Activated CD4-positive, alpha-beta memory T cell treated with anti-CD3 and anti-CD28 coated beads for 36 hours (primary cell): Measurements from ENCODE around the gene C1QTNF8. TPM values are rescaled to one million over a fixed set of nuclear protein-coding genes. Genes with fewer than 3 reads are reported as not detected.

Experiments
- CTCF ChIA-PET: fragments of 350-600 bp; sonication (Branson Sonifier 250); formaldehyde crosslinking; loops from one replicate; lab custom pipeline; 2021; ENCODE audit warnings: antibody characterized with exemption, inconsistent platforms; lab: Charles Lee
- POLR2A ChIA-PET: fragments of 350-600 bp; sonication (Branson Sonifier 250); formaldehyde crosslinking; loops from one replicate; lab custom pipeline; 2021; ENCODE audit warnings: antibody characterized with exemption; lab: Charles Lee
- DNase-seq: peaks from one replicate; pipeline ENCODE4 v3.0.0-alpha.2; 2020
- H3K27ac Mint-ChIP-seq: one replicate; pipeline ENCODE4 v1.8.0; 2021; ENCODE audit warnings: mixed read lengths
- H3K27me3 Mint-ChIP-seq: one replicate; pipeline ENCODE4 v1.8.0; 2021; ENCODE audit warnings: mixed read lengths
- H3K36me3 Mint-ChIP-seq: one replicate; pipeline ENCODE4 v1.8.0; 2021; ENCODE audit warnings: mixed read lengths
- H3K4me1 Mint-ChIP-seq: one replicate; pipeline ENCODE4 v1.8.0; 2021; ENCODE audit warnings: low read depth, mixed read lengths
- H3K4me3 Mint-ChIP-seq: one replicate; pipeline ENCODE4 v1.8.0; 2021; ENCODE audit warnings: mild to moderate bottlenecking, mixed read lengths
- H3K9me3 Mint-ChIP-seq: one replicate; pipeline ENCODE4 v1.8.0; 2021; ENCODE audit warnings: mixed read lengths
- intact Hi-C: fragments of 100-400 bp; cut with micrococcal nuclease; formaldehyde crosslinking; loops from one replicate; pipeline ENCODE4 v1.15.1; 2023
- total RNA-seq, 2 experiments: library from RNA; stranded (reverse); gene quantifications; one replicate each; pipeline ENCODE4 v1.2.3, GENCODE V29; 2021

Gene C1QTNF8
- total RNA-seq, 2 experiments from 2014 or later: not detected

DNA sequence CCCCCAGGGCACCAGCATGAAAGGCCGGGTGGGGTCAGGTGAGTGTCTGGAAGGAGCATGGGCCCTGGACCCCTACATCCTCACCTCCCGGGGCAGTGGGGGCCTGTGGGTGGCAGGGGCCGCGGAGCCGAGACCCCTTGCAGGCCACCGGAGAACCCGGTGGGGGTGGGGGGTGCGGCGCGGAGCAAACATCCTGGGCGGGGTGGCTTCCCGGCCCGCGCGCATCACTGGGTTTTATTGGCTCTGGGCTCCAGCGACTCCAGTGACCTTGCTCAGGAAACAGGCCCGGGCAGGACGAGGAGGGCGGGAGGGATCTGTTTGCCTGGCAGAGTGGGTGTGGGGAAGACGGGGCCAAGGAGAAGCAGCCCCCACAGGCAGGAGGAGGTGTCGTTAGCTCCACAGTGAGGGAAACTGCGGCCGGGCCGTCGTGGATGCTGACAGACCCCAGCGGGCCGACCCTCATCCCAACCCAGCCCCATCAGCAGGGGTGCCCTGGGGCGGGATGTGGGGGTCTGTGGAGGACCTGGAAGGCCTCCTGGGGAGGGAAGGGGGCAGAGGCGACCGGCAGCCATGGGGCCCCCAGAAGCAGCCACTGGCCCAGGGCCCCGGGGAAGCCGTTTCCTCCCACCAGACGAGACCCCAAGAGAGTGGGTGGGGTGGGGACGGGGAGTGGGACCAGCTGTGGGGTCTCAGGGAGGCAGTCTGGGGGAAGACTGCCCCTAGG lies 12.9 kb downstream of the C1QTNF8 start:
- no peak overlapping the region for H3K27ac Mint-ChIP-seq
- H3K27me3 Mint-ChIP-seq: peaks cover 23% of the 10 kb centered on the region
- DNase-seq: no peak
- peaks cover 5% of the 10 kb centered on the region for H3K36me3 Mint-ChIP-seq
- intact Hi-C loops: no loop called here
- CTCF ChIA-PET: no interaction called here
- POLR2A ChIA-PET: no interaction called here
- H3K4me1 Mint-ChIP-seq: no peaks in the 10 kb centered on the region
- peaks cover 14% of the 10 kb centered on the region for H3K9me3 Mint-ChIP-seq
- no peak overlapping the region for H3K4me3 Mint-ChIP-seq

DNA sequence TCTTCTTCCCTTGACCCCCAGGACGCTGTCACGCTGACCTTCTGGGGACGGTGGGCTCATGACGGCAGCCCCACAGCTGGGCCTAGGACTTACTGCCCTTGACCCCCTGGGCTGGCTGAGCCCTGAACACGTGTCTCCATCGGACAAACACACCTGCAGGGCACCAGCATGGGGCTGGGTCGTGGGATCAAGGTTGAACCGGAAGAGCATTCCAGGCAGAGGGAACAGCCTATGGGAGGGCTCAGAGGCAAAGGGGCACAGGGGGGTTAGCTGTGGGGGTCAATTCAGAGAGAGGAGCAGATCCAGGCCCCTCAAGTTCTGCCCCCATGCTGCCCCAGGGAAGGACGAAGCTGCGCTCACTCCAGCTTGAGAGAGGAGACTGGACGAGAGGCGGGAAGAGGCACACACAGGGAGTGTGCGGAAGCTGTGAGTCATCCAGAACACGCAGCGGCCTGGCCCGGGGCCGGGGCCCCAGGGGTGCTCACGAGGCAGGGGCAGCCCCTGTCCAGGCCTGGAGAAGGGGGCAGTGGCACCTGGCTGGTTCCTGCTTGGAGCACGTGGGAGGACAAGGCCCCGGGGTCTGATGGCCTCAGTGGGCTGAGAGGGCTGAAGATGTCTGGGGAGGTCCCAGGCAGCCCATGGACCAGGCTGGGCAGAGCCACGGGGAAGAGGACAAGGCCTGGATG lies 13.6 kb downstream of the C1QTNF8 start:
- Mint-ChIP-seq H3K27me3 (peaks cover 22% of the 10 kb centered on the region), H3K9me3 (peaks cover 14% of the 10 kb centered on the region), H3K4me3 (no peak overlapping the region), H3K27ac (no peak overlapping the region), H3K4me1 (no peaks in the 10 kb centered on the region), H3K36me3 (peaks cover 5% of the 10 kb centered on the region)
- no peak for DNase-seq
- CTCF ChIA-PET: no interaction called here
- POLR2A ChIA-PET: no interaction called here
- intact Hi-C loops: no loop called here

DNA sequence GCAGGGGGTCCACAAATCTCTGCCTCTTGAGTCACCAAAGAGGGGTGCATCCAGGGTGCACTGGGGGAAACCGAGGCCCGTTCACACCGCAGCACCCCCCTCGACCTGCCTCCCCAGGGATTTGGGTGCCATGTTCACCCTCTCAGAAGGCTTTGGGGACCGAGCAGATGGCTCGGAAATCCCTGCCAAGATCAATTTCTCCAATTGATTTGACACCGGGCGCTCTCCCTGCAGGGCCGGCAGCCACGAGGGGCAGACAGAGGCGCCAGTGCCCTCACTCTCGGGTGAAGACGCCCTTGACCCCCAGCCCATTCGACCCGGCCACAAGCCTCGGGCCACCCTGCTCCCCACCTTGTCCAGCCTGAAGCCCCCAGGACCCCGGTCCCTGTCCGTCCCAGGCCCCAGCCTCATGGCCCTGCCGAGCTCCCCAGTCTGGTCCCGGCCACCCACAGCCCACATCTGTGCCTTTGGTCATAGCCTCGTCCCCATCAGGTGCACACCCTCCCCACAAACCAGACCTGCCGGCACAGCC lies 14.2 kb downstream of the C1QTNF8 start:
- no peak for DNase-seq
- peaks cover 23% of the 10 kb centered on the region for H3K27me3 Mint-ChIP-seq
- intact Hi-C loops: no loop called here
- H3K9me3 Mint-ChIP-seq: peaks cover 14% of the 10 kb centered on the region
- no peak overlapping the region for H3K4me3 Mint-ChIP-seq
- ChIA-PET POLR2A (no interaction called here), CTCF (no interaction called here)
- H3K4me1 Mint-ChIP-seq: no peaks in the 10 kb centered on the region
- peaks cover 5% of the 10 kb centered on the region for H3K36me3 Mint-ChIP-seq
- H3K27ac Mint-ChIP-seq: no peak overlapping the region

DNA sequence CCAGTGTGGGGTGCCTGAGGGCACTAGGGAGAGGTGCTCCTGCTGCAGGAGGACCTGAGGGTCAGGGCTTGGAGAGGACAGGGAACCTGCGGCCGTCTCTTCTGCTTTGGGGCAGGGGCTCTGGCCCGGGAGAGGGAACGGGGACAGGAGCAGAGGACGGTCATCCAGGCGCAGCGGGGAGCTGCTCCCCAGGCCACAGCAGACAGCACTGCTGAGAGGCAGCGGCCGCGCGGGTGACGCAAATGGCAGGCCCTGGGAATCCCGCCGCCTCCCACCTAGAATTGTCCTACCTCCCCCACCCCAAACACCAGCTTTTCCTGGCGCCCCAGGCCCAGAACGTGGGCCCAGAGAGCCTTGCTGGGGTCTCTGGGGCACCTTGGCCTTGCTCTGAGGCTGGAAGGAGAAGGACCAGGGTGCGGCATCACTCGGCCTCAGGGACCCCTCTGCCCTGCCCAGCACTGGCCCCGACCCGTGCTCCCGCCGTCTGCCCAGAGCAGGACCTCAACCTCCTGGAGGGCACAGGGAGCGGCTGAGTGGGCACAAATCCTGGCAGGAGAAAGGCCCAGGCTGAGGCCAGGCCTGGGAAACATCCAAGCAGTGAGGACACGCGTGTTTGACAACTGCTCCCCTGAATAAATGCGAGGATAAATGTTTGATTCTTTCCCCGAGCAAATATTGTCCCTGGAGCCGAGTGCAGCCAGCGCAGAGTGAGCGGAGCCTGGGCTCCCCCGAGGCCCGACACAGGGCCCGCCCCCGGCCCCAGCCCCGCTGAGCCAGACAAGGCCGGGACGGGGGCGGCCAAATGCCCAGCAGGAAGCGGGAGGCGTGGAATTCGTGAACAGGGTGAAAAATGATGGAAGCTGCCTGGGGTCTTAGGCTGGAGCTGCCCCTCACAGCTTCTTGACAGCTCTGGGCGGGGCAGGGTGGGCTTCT lies 15.0 kb downstream of the C1QTNF8 start:
- ChIA-PET CTCF (no interaction called here), POLR2A (no interaction called here)
- intact Hi-C loops: no loop called here
- Mint-ChIP-seq H3K9me3 (peaks cover 14% of the 10 kb centered on the region), H3K27ac (no peak overlapping the region), H3K4me3 (no peak overlapping the region), H3K36me3 (peaks cover 5% of the 10 kb centered on the region), H3K27me3 (peaks cover 29% of the 10 kb centered on the region), H3K4me1 (no peaks in the 10 kb centered on the region)
- DNase-seq: no peak

DNA sequence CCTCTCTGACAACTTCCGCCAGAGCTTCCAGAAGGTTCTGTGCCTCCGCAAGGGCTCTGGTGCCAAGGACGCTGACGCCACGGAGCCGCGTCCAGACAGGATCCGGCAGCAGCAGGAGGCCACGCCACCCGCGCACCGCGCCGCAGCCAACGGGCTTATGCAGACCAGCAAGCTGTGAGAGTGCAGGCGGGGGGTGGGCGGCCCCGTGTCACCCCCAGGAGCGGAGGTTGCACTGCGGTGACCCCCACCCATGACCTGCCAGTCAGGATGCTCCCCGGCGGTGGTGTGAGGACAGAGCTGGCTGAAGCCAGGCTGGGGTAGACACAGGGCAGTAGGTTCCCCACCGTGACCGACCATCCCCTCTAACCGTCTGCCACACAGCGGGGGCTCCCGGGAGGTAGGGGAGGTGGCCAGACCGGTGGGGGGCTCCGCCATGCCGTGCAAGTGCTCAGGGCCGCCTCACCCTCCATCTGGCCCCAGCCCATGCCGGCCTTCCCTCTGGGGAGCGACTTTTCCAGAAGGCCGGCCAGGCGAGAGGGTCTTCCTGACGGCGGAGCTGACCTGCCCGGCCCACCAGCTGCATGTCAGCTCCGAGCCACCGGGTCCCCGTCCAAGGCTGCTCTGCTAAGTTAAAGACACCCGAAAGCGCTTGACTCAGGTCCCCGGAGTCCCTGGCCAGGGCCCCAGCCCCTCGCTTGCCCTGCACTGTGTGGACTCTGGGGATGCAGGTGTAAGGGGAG lies 16.1 kb downstream of the C1QTNF8 start:
- POLR2A ChIA-PET: no interaction called here
- no peak for DNase-seq
- Mint-ChIP-seq H3K27ac (no peak overlapping the region), H3K4me3 (no peak overlapping the region), H3K36me3 (no peaks in the 10 kb centered on the region), H3K4me1 (no peaks in the 10 kb centered on the region), H3K9me3 (peaks cover 5% of the 10 kb centered on the region), H3K27me3 (peaks cover 21% of the 10 kb centered on the region)
- CTCF ChIA-PET: no interaction called here
- intact Hi-C loops: no loop called here

DNA sequence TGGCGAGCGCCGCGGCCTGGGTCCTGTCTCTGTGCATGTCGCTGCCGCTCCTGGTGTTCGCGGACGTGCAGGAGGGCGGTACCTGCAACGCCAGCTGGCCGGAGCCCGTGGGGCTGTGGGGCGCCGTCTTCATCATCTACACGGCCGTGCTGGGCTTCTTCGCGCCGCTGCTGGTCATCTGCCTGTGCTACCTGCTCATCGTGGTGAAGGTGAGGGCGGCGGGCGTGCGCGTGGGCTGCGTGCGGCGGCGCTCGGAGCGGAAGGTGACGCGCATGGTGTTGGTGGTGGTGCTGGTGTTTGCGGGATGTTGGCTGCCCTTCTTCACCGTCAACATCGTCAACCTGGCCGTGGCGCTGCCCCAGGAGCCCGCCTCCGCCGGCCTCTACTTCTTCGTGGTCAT lies 16.7 kb downstream of the C1QTNF8 start:
- ChIA-PET CTCF (interaction anchor here (0.7 kb wide), 1 partner anchor 22 kb away, joined by 3 read pairs; no protein-coding TSS in a partner anchor), POLR2A (no interaction called here)
- DNase-seq: no peak
- H3K27me3 Mint-ChIP-seq: peaks cover 21% of the 10 kb centered on the region
- H3K9me3 Mint-ChIP-seq: no peaks in the 10 kb centered on the region
- no peak overlapping the region for H3K4me3 Mint-ChIP-seq
- intact Hi-C loops: no loop called here
- no peaks in the 10 kb centered on the region for H3K36me3 Mint-ChIP-seq
- no peak overlapping the region for H3K27ac Mint-ChIP-seq
- H3K4me1 Mint-ChIP-seq: no peaks in the 10 kb centered on the region

- POLR2A ChIA-PET: no interaction called here
- peaks cover 18% of the 10 kb centered on the region for H3K27me3 Mint-ChIP-seq
Observed at GRCh38 chr16:1078579-1079021, 17.4 kb downstream of the C1QTNF8 start.

DNA sequence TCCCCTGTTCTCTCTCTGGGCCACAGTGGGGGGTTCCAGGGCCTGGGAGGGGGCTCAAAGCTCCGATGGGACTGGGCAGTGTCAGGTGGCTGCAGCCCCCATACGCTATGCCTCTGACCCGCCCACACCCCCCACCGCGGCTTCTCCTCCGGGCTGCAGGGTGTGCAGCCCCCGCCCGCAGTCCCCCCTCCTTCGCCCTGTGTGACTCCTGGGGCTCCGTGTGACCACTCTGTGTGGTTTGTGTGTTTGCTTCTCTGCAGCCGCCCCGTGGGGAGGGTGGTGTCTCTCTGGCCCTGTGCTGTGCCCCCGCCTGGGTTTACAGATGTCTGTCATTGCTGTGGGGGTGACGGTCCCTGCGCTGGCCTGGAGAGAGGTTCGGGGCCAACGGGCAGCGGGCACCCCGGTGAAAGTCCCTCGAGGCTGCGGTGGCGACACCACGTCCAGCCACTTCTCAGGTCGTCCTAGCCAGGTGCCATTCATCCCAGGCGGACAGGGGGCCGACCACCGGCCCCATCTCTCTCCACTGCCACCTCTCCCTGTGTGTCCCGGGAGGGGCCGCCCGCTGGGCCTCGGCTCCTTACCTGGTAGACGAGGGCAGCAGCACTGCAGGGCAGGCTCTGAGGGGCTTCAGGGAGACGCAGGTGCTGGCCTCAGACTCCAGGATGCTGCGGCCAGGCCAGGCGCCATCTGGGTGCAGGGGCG lies 18.0 kb downstream of the C1QTNF8 start:
- intact Hi-C loops: no loop called here
- no peak overlapping the region for H3K27ac Mint-ChIP-seq
- H3K36me3 Mint-ChIP-seq: no peaks in the 10 kb centered on the region
- no peak overlapping the region for H3K4me3 Mint-ChIP-seq
- CTCF ChIA-PET: no interaction called here
- no peaks in the 10 kb centered on the region for H3K9me3 Mint-ChIP-seq
- peaks cover 18% of the 10 kb centered on the region for H3K27me3 Mint-ChIP-seq
- no peaks in the 10 kb centered on the region for H3K4me1 Mint-ChIP-seq
- no peak for DNase-seq
- POLR2A ChIA-PET: no interaction called here

More at GRCh38 chr16:1078579-1079021, 17.4 kb downstream of the C1QTNF8 start:
- no peaks in the 10 kb centered on the region for H3K4me1 Mint-ChIP-seq
- CTCF ChIA-PET: interaction anchor here (0.7 kb wide), 1 partner anchor 21 kb away, joined by 3 read pairs; no protein-coding TSS in a partner anchor
- DNase-seq: no peak
- no peak overlapping the region for H3K27ac Mint-ChIP-seq
- no peak overlapping the region for H3K4me3 Mint-ChIP-seq
- no peaks in the 10 kb centered on the region for H3K36me3 Mint-ChIP-seq
- intact Hi-C loops: no loop called here
- no peaks in the 10 kb centered on the region for H3K9me3 Mint-ChIP-seq

DNA sequence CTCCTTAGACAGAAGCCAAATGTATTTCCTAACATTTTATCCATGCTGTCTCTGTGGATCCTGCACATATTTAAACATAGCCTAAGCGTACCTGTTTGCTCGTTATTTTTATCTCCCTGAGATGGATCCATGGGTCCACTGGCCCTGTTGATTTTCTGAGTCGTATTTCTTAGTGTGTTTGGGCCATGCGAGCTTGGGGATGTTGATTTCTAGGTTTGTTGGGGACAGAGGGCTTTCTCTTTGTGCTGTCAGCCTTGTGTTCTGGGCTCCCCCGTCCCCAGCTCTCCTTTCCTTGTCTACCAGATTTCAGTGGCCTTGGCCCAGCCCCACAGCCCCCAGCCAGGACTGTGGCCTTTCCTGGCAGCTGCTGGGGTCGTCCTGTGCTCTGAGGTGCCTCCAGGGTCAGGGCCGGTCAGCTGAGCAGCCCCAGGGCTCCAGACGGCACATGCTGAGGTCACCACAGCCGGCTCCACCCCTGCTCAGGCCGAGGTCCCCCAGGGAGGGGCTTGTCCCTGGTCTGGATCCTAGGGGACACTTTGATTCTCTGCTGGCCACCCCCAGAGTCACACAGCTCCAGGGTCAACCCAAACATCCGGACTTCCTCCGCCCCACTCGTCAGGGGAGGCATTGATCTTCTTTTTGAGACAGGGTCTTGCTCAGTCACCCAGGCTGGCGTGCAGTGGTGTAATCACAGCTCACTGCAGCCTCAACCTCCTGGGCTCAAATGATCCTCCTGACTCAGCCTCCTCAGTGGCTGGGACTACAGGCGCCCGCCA lies 19.1 kb downstream of the C1QTNF8 start:
- H3K27ac Mint-ChIP-seq: no peak overlapping the region
- POLR2A ChIA-PET: no interaction called here
- intact Hi-C loops: no loop called here
- no peaks in the 10 kb centered on the region for H3K36me3 Mint-ChIP-seq
- CTCF ChIA-PET: no interaction called here
- H3K4me1 Mint-ChIP-seq: no peaks in the 10 kb centered on the region
- no peaks in the 10 kb centered on the region for H3K9me3 Mint-ChIP-seq
- no peak overlapping the region for H3K4me3 Mint-ChIP-seq
- no peak for DNase-seq
- H3K27me3 Mint-ChIP-seq: peaks cover 17% of the 10 kb centered on the region

DNA sequence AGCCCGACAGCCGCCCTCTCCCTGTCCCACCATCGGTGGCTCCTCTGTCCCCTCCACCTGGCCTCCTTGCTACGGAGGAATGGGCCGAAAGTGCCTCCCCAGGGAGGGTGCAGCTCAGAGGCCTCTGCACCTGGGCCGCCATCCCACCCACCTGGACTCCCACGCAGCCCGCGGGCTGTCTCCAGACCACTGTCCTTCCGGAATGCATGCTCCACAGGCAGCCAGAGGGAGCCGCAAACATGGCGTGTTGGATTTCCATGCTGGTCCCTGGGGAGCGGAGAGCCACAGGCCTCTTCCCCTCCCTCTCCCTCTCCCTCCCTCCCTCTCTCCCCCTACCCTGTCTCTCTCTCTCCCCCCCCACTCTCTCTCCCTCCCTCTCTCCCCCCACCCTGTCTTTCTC lies 20.5 kb downstream of the C1QTNF8 start:
- no peaks in the 10 kb centered on the region for H3K4me1 Mint-ChIP-seq
- H3K27me3 Mint-ChIP-seq: peaks cover 16% of the 10 kb centered on the region
- no peaks in the 10 kb centered on the region for H3K36me3 Mint-ChIP-seq
- DNase-seq: no peak
- POLR2A ChIA-PET: no interaction called here
- H3K9me3 Mint-ChIP-seq: no peaks in the 10 kb centered on the region
- H3K4me3 Mint-ChIP-seq: no peak overlapping the region
- intact Hi-C loops: no loop called here
- CTCF ChIA-PET: no interaction called here
- H3K27ac Mint-ChIP-seq: no peak overlapping the region

DNA sequence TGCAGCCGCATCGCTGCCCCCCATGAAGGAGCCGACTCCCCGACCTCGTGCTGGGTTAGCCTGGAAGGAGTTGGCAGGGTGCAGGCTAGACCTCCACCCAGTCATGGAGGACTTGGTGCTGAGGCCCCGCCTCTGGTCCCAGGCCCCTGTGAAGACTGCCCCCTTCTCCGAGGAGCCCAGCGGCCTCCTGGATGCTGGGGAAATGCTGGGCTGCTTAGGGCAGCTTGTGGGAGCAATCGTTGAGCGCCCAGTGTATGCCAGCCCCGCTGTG lies 21.7 kb downstream of the C1QTNF8 start:
- ChIA-PET POLR2A (no interaction called here), CTCF (no interaction called here)
- intact Hi-C loops: no loop called here
- H3K27me3 Mint-ChIP-seq: peaks cover 19% of the 10 kb centered on the region
- H3K4me3 Mint-ChIP-seq: no peak overlapping the region
- H3K36me3 Mint-ChIP-seq: no peaks in the 10 kb centered on the region
- no peak for DNase-seq
- H3K4me1 Mint-ChIP-seq: no peaks in the 10 kb centered on the region
- no peaks in the 10 kb centered on the region for H3K9me3 Mint-ChIP-seq
- no peak overlapping the region for H3K27ac Mint-ChIP-seq
